MM.1S (cell line): ENCODE measurements around the gene LDLRAP1.

ENCODE experiments used
- CTCF ChIP-seq: fragments of 300-600 bp; sonication (generic); IDR thresholded peaks from 2 replicates; pipeline ENCODE4 v1.5.1; 2016; ENCODE audit warnings: antibody characterized with exemption, low read length, mixed read lengths
- EZH2phosphoT487 ChIP-seq: fragments of 300-600 bp; sonication (generic); IDR thresholded peaks from 2 replicates; pipeline ENCODE4 v1.6.1; 2018; ENCODE audit warnings: antibody characterized with exemption, low read length

GRCh38 chr1:25533775-25534409, 9.5 kb upstream of the LDLRAP1 start:
- no peak for TF ChIP-seq CTCF
- no peak for TF ChIP-seq EZH2phosphoT487
